Daoy (cell line): ENCODE results near the gene MAP3K9. TPM values are rescaled to one million over a fixed set of nuclear protein-coding genes. Genes with fewer than 3 reads are reported as not detected.

Experiments used
- DNase-seq: peaks from one replicate; pipeline ENCODE4 v3.0.0-alpha.2; 2015; ENCODE audit warnings: low read depth
- total RNA-seq: library from RNA; depleted of rRNA; stranded (reverse); fragments of >200 nt; shearing (Covaris generic); gene quantifications from 2 replicates; pipeline ENCODE4 v1.2.3, GENCODE V29; 2014; rRNA removed

The MAP3K9 gene
- total RNA-seq, 1 experiment from 2014 or later: 5.5 TPM

- no peak for DNase-seq
Measured at GRCh38 chr14:70699646-70700045, 109.7 kb downstream of the MAP3K9 start.

- DNase-seq: peak; percentile 54
Measured at GRCh38 chr14:70698288-70698687, 111.0 kb downstream of the MAP3K9 start.

- no peak for DNase-seq
Measured at GRCh38 chr14:70697701-70698100, 111.6 kb downstream of the MAP3K9 start.

- DNase-seq: no peak
Measured at GRCh38 chr14:70696026-70696425, 113.3 kb downstream of the MAP3K9 start.

GRCh38 chr14:70692210-70692609, 117.1 kb downstream of the MAP3K9 start:
- no peak for DNase-seq

GRCh38 chr14:70685474-70686197, 123.7 kb downstream of the MAP3K9 start:
- DNase-seq: no peak

- no peak for DNase-seq
Measured at GRCh38 chr14:70683983-70684382, 125.3 kb downstream of the MAP3K9 start.

GRCh38 chr14:70680748-70681147, 128.6 kb downstream of the MAP3K9 start:
- DNase-seq: no peak

- DNase-seq: no peak
Measured at GRCh38 chr14:70677341-70677740, 132.0 kb downstream of the MAP3K9 start.

Other genes with a start within 250 kb of the MAP3K9 start
- 44.6 and 60.6 TPM in 2 replicates for gene MED6, start 208.9 kb downstream of the MAP3K9 start, total RNA-seq
- 2.6 and 3.1 TPM in 2 replicates for gene TTC9, start 167.6 kb downstream of the MAP3K9 start, total RNA-seq
- 17.2 and 21.6 TPM in 2 replicates for gene PCNX1, start 97.9 kb upstream of the MAP3K9 start, total RNA-seq